H1 (cell line): ENCODE data around the gene NCAPG. TPM values are rescaled to one million over a fixed set of nuclear protein-coding genes. Genes with fewer than 3 reads are reported as not detected.

Experiments used
- CTCF ChIA-PET: fragments of 300-600 bp; sonication (Branson Sonifier 250); formaldehyde crosslinking; loops from one replicate; lab custom pipeline; 2021; ENCODE audit not compliant: partially characterized antibody; lab: Charles Lee
- POLR2A ChIA-PET: fragments of 300-600 bp; sonication (Branson Sonifier 250); formaldehyde crosslinking; loops from one replicate; lab custom pipeline; 2021; ENCODE audit warnings: inconsistent platforms; ENCODE audit not compliant: partially characterized antibody; lab: Charles Lee
- DNase-seq, 2 experiments: peaks; one replicate each; pipeline versions ENCODE4 v3.0.0 to v3.0.0-alpha.2; 2010 to 2022; ENCODE audit warnings: low spot score in 2 of 2, low read depth in 1 of 2, mixed read lengths in 1 of 2
- FAIRE-seq: peaks from 2 replicates; lab custom pipeline; 2011; peaks lifted over from hg19 to GRCh38; lab: Jason Lieb, UNC
- H2AFZ ChIP-seq: 2 replicates; pipeline ENCODE4 v1.8.1; 2012; ENCODE audit warnings: low read length, inconsistent platforms
- H2AK5ac ChIP-seq: 2 replicates; pipeline ENCODE4 v1.6.1; 2013; ENCODE audit warnings: low read depth, low read length
- H2BK120ac ChIP-seq: replicated peaks from 2 replicates; pipeline ENCODE3; 2013; ENCODE audit warnings: low read depth, low read length, inconsistent platforms
- H2BK12ac ChIP-seq: 2 replicates; pipeline ENCODE4 v1.6.1; 2013; ENCODE audit warnings: low read depth, low read length
- H2BK15ac ChIP-seq: 2 replicates; pipeline ENCODE4 v1.6.1; 2013; ENCODE audit warnings: low read length
- H2BK20ac ChIP-seq: 2 replicates; pipeline ENCODE4 v1.6.1; 2013; ENCODE audit warnings: low read length
- H2BK5ac ChIP-seq: 2 replicates; pipeline ENCODE4 v1.6.1; 2013; ENCODE audit warnings: low read depth, low read length
- H3K14ac ChIP-seq: 2 replicates; pipeline ENCODE4 v1.6.1; 2013; ENCODE audit warnings: inconsistent platforms; ENCODE audit not compliant: insufficient read length
- H3K18ac ChIP-seq: 2 replicates; pipeline ENCODE4 v1.6.1; 2013; ENCODE audit warnings: low read length; ENCODE audit errors: extremely low read depth
- H3K23ac ChIP-seq: 2 replicates; pipeline ENCODE4 v1.6.1; 2013; ENCODE audit warnings: inconsistent platforms; ENCODE audit not compliant: insufficient read length
- H3K23me2 ChIP-seq: 2 replicates; pipeline ENCODE4 v1.6.1; 2013; ENCODE audit warnings: low read depth, low read length
- H3K27ac ChIP-seq: 2 replicates; pipeline ENCODE4 v1.6.1; 2011; ENCODE audit warnings: low read depth, low read length, inconsistent platforms
- H3K27me3 ChIP-seq, 4 experiments: replicated peaks in 1 of 4; 1 replicate in 1 of 4; 2 replicates in 3 of 4; pipeline versions ENCODE4 v1.6.1 to v1.8.1; 2011 to 2013; ENCODE audit warnings: low read length in 3 of 4, mild to moderate bottlenecking in 3 of 4, inconsistent platforms in 2 of 4, mixed read lengths in 2 of 4, moderate library complexity in 1 of 4; ENCODE audit not compliant: control insufficient read depth in 3 of 4, insufficient read depth in 3 of 4; ENCODE audit errors: extremely low read depth in 1 of 4
- H3K36me3 ChIP-seq, 4 experiments: 2 replicates each; pipeline versions ENCODE4 v1.6.1 to v1.8.1; 2011 to 2013; ENCODE audit warnings: mild to moderate bottlenecking in 4 of 4, low read length in 3 of 4, moderate library complexity in 2 of 4, control low read depth in 1 of 4, inconsistent platforms in 1 of 4; ENCODE audit not compliant: insufficient read depth in 4 of 4, control insufficient read depth in 2 of 4
- H3K4ac ChIP-seq: replicated peaks from 2 replicates; pipeline ENCODE3; 2013; ENCODE audit warnings: low read length, low read depth, mixed read lengths, inconsistent platforms; ENCODE audit not compliant: insufficient read length
- H3K4me1 ChIP-seq, 4 experiments: replicated peaks in 1 of 4; 1 replicate in 1 of 4; 2 replicates in 3 of 4; pipeline versions ENCODE4 v1.6.1 to v1.8.1; 2011 to 2013; ENCODE audit warnings: low read length in 3 of 4, inconsistent platforms in 2 of 4, mixed read lengths in 1 of 4; ENCODE audit not compliant: insufficient read depth in 4 of 4, control insufficient read depth in 3 of 4
- H3K4me2 ChIP-seq, 2 experiments: 2 replicates each; pipeline versions ENCODE4 v1.6.1 to v1.8.1; 2011 to 2013; ENCODE audit warnings: low read depth in 2 of 2, low read length in 2 of 2, control low read depth in 1 of 2, inconsistent platforms in 1 of 2, mild to moderate bottlenecking in 1 of 2; ENCODE audit not compliant: insufficient read depth in 1 of 2
- H3K4me3 ChIP-seq, 4 experiments: fragments of 200-600, 300-600 bp in 1 of 4; sonication (generic), shearing (Covaris generic), sonication (Bioruptor Twin) in 1 of 4; 2 replicates each; pipeline versions ENCODE4 v1.5.1 to v1.8.1; 2011 to 2016; ENCODE audit warnings: low read length in 4 of 4, low read depth in 3 of 4, control low read depth in 2 of 4, inconsistent platforms in 2 of 4, mild to moderate bottlenecking in 2 of 4, mixed read lengths in 1 of 4, moderate library complexity in 1 of 4; ENCODE audit not compliant: insufficient read depth in 2 of 4; ENCODE audit errors: extremely low read depth in 1 of 4
- H3K56ac ChIP-seq: replicated peaks from 2 replicates; pipeline ENCODE3; 2013; ENCODE audit warnings: low read depth, mild to moderate bottlenecking, mixed read lengths, low read length, inconsistent platforms; ENCODE audit not compliant: insufficient read length
- H3K79me1 ChIP-seq: 2 replicates; pipeline ENCODE4 v1.6.1; 2013; ENCODE audit warnings: low read depth, low read length, control low read depth
- H3K79me2 ChIP-seq, 2 experiments: 2 replicates each; pipeline versions ENCODE4 v1.6.1 to v1.8.1; 2012 to 2013; ENCODE audit warnings: low read length in 2 of 2, mild to moderate bottlenecking in 2 of 2, inconsistent platforms in 1 of 2; ENCODE audit not compliant: insufficient read depth in 2 of 2, control insufficient read depth in 1 of 2
- H3K9ac ChIP-seq, 4 experiments: replicated peaks in 1 of 4; 1 replicate in 1 of 4; 2 replicates in 3 of 4; pipeline versions ENCODE4 v1.6.1 to v1.8.1; 2011 to 2013; ENCODE audit warnings: low read depth in 3 of 4, low read length in 3 of 4, control low read depth in 2 of 4, mild to moderate bottlenecking in 2 of 4, moderate library complexity in 2 of 4, inconsistent platforms in 1 of 4; ENCODE audit errors: extremely low read depth in 1 of 4
- H3K9me3 ChIP-seq, 2 experiments: 2 replicates each; pipeline versions ENCODE4 v1.6.1 to v1.8.1; 2012 to 2013; ENCODE audit warnings: mild to moderate bottlenecking in 2 of 2, moderate library complexity in 2 of 2, control low read depth in 1 of 2, inconsistent platforms in 1 of 2, low read depth in 1 of 2, low read length in 1 of 2, mixed read lengths in 1 of 2; ENCODE audit not compliant: insufficient read depth in 2 of 2
- H4K20me1 ChIP-seq, 2 experiments: replicated peaks in 1 of 2; 2 replicates each; pipeline versions ENCODE3 to v1.8.1; 2011 to 2013; ENCODE audit warnings: inconsistent platforms in 2 of 2, low read length in 2 of 2, mild to moderate bottlenecking in 1 of 2; ENCODE audit not compliant: insufficient read depth in 2 of 2, control insufficient read depth in 1 of 2
- H4K5ac ChIP-seq: 2 replicates; pipeline ENCODE4 v1.6.1; 2013; ENCODE audit warnings: low read length, low read depth, mixed read lengths, inconsistent platforms; ENCODE audit not compliant: insufficient read length
- H4K8ac ChIP-seq: 2 replicates; pipeline ENCODE4 v1.8.0; 2013; ENCODE audit warnings: mild to moderate bottlenecking, moderate library complexity, low read length, inconsistent platforms; ENCODE audit not compliant: insufficient read depth; ENCODE audit errors: extremely low read depth
- H4K91ac ChIP-seq: replicated peaks from 2 replicates; pipeline ENCODE3; 2013; ENCODE audit warnings: low read length, mixed read lengths, inconsistent platforms; ENCODE audit not compliant: insufficient read length
- WGBS, 2 experiments: shearing (Covaris generic) in 1 of 2; methylation state at CpG; one replicate each; pipeline versions ENCODE4 v1.1.6 to v1.1.7; 2013 to 2015; ENCODE audit warnings: low lambda C conversion rate in 2 of 2, mixed read lengths in 2 of 2, inconsistent platforms in 1 of 2, low coverage in 1 of 2, missing lambda C conversion rate in 1 of 2; ENCODE audit not compliant: insufficient replicate concordance in 2 of 2, insufficient coverage in 1 of 2, insufficient read length in 1 of 2; ENCODE audit errors: extremely low coverage in 1 of 2, missing lambda C conversion rate in 1 of 2; 5-methylcytosine and 5-hydroxymethylcytosine counted together
- polyA plus RNA-seq, 7 experiments: library from polyadenylated mRNA; depleted of rRNA in 3 of 7; stranded (reverse) in 5 of 7; unstranded in 2 of 7; fragments of >200 nt in 5 of 7; fragments of 200-250 nt in 2 of 7; gene quantifications; 1 replicate in 5 of 7; 2 replicates in 1 of 7; 4 replicates in 1 of 7; pipeline versions ENCODE4 v1.2.1 to v1.2.3, GENCODE V29; 2011 to 2013; ENCODE audit warnings: missing spikeins in 2 of 7, mixed read lengths in 2 of 7
- total RNA-seq: library from RNA; stranded (reverse); fragmentation: NEBNext Ultra II Directional; extraction: Animal tissue kit (Norgen Biotek cat#: 25700); gene quantifications from 2 replicates; pipeline ENCODE4 v1.2.1, GENCODE V29; 2021

Gene NCAPG
- total and polyA plus RNA-seq, 2 of the 8 experiments (the other 6 are each of a cell fraction or from before 2014, with no cell fraction given): 12.9 to 52.3 TPM

GRCh38 chr4:17869327-17869726, 58.5 kb downstream of the NCAPG start:
- Histone ChIP-seq H2BK12ac (no peak overlapping the region), H4K8ac (no peak overlapping the region), H3K27me3 (no peaks in the 10 kb centered on the region), H4K5ac (no peak overlapping the region), H3K36me3 (no peaks in the 10 kb centered on the region), H4K20me1 (no peaks in the 10 kb centered on the region), H2BK5ac (no peak overlapping the region), H2BK120ac (no peak overlapping the region), H3K56ac (peak overlapping the region; percentile 77), H3K23me2 (no peaks in the 10 kb centered on the region), H3K9ac (no peak overlapping the region), H3K23ac (no peak overlapping the region), H3K18ac (no peak overlapping the region), H3K79me2 (no peaks in the 10 kb centered on the region), H4K91ac (no peak overlapping the region), H2BK20ac (no peak overlapping the region), H3K4ac (no peak overlapping the region), H3K14ac (no peak overlapping the region), H2AFZ (no peak overlapping the region), H2AK5ac (no peak overlapping the region), H3K4me2 (no peak overlapping the region), H2BK15ac (no peak overlapping the region), H3K27ac (no peak overlapping the region), H3K79me1 (no peaks in the 10 kb centered on the region), H3K4me1 (no peaks in the 10 kb centered on the region), H3K9me3 (no peaks in the 10 kb centered on the region), H3K4me3 (no peak overlapping the region)
- DNase-seq (no peak), FAIRE-seq (no peak)
- ChIA-PET POLR2A (no interaction called here), CTCF (interaction anchor here (1.1 kb wide), 1 partner anchor 397 kb away, joined by 3 read pairs; no protein-coding TSS in a partner anchor)
- 91% methylated on average over 2 of the region's 2 CpGs; no CpG with 5 or more reads in 1 of the 2 experiments for WGBS, 2 experiments
